Measurements from ENCODE around the gene CDC42BPA. TPM values are rescaled to one million over a fixed set of nuclear protein-coding genes. Genes with fewer than 3 reads are reported as not detected.

Gene CDC42BPA
- total and polyA plus RNA-seq, 9 of the 15 experiments (the other 6 are each of a cell fraction or from before 2014, with no cell fraction given) = 8.0 to 77.5 (median 52.1) TPM

DNA sequence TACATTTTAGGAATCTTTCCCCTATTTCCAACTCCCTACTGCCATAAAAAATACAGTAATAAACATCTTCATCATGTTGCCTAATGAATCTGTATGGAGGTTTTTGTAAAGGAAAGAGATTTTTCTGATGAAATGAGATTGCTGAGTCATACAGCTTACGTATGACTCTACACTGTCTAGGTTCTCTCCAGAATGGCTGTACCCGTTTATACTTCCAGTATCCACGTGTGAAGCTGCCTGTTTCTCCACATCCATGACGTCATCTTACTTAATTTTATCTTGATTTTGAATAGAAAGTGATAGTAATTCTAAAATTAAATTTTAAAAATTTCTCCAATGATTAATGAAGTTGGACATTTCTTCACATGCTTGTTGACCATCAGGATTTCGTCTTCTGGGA is 274.5 kb downstream of the CDC42BPA start (continued):
- TF ChIP-seq, protein P1, sequence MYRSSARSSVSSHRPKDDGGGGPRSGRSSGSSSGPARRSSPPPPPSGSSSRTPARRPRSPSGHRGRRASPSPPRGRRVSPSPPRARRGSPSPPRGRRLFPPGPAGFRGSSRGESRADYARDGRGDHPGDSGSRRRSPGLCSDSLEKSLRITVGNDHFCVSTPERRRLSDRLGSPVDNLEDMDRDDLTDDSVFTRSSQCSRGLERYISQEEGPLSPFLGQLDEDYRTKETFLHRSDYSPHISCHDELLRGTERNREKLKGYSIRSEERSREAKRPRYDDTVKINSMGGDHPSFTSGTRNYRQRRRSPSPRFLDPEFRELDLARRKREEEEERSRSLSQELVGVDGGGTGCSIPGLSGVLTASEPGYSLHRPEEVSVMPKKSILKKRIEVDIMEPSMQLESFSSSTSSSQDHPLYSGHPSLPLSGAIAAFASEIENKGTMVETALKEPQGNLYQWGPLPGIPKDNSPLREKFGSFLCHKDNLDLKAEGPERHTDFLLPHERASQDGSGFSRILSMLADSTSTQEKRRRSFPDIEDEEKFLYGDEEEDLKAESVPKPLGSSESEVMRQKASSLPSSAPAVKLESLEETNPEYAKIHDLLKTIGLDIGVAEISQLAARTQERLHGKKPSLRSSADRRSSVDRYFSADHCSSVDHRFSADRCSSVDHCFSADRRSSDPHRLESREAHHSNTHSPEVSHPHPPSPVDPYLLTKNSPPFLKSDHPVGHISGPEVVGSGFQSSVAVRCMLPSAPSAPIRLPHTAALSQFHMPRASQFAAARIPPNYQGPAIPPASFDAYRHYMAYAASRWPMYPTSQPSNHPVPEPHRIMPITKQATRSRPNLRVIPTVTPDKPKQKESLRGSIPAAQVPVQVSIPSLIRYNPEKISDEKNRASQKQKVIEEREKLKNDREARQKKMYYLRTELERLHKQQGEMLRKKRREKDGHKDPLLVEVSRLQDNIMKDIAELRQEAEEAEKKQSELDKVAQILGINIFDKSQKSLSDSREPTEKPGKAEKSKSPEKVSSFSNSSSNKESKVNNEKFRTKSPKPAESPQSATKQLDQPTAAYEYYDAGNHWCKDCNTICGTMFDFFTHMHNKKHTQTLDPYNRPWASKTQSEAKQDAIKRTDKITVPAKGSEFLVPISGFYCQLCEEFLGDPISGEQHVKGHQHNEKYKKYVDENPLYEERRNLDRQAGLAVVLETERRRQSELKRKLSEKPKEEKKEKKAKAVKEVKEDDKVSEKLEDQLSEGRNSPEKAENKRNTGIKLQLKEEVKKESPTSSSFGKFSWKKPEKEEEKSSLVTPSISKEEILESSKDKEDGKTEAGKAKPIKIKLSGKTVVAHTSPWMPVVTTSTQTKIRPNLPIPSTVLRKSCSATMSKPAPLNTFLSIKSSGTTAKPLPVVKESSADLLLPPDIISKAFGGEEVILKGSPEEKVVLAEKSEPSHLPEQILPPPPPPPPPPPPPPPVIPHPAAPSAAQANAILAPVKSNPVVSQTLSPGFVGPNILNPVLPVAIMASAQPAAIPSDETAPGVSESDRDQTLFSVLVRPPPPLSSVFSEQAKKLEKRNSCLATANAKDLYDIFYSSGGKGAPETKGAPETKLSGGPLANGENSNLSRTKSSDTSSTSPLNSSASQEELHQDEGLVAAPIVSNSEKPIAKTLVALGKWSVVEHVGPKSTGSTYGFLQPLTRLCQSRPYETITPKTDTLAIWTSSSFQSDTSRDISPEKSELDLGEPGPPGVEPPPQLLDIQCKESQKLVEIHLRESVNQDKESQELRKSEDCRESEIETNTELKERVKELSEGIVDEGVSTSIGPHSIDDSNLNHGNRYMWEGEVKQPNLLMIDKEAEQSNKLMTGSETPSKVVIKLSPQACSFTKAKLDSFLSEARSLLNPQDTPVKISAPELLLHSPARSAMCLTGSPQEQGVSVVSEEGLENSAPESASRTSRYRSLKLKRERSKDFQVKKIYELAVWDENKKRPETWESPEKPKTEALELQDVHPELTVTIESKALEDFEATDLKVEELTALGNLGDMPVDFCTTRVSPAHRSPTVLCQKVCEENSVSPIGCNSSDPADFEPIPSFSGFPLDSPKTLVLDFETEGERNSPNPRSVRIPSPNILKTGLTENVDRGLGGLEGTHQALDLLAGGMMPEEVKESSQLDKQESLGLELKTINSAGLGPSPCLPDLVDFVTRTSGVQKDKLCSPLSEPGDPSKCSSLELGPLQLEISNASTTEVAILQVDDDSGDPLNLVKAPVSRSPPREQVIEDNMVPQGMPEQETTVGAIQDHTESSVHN (IDR thresholded peaks at IDR 0.05; ENCODE audit: borderline replicate concordance in 1 of 2, low read depth in 1 of 2) = peak in 1 of 2 experiments; percentile 73; a peak in 1 of 4 replicates
- TF ChIP-seq SPI1 (IDR thresholded peaks at IDR 0.05; ENCODE audit: borderline replicate concordance, low read depth, low read length) (no peak), CXXC5 (CRISPR knock-in tag; IDR thresholded peaks at IDR 0.05) (no peak), TCF7L2 (IDR thresholded peaks at IDR 0.05; ENCODE audit: low read depth, low read length) (no peak), ZNF316 (IDR thresholded peaks at IDR 0.05) (peak; percentile 86), L3MBTL2 (IDR thresholded peaks at IDR 0.05) (no peak)
- TF ChIP-seq, protein P2, sequence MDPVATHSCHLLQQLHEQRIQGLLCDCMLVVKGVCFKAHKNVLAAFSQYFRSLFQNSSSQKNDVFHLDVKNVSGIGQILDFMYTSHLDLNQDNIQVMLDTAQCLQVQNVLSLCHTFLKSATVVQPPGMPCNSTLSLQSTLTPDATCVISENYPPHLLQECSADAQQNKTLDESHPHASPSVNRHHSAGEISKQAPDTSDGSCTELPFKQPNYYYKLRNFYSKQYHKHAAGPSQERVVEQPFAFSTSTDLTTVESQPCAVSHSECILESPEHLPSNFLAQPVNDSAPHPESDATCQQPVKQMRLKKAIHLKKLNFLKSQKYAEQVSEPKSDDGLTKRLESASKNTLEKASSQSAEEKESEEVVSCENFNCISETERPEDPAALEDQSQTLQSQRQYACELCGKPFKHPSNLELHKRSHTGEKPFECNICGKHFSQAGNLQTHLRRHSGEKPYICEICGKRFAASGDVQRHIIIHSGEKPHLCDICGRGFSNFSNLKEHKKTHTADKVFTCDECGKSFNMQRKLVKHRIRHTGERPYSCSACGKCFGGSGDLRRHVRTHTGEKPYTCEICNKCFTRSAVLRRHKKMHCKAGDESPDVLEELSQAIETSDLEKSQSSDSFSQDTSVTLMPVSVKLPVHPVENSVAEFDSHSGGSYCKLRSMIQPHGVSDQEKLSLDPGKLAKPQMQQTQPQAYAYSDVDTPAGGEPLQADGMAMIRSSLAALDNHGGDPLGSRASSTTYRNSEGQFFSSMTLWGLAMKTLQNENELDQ (CRISPR knock-in tag; IDR thresholded peaks at IDR 0.05; ENCODE audit: borderline replicate concordance) = no peak
- TF ChIP-seq, protein P3, sequence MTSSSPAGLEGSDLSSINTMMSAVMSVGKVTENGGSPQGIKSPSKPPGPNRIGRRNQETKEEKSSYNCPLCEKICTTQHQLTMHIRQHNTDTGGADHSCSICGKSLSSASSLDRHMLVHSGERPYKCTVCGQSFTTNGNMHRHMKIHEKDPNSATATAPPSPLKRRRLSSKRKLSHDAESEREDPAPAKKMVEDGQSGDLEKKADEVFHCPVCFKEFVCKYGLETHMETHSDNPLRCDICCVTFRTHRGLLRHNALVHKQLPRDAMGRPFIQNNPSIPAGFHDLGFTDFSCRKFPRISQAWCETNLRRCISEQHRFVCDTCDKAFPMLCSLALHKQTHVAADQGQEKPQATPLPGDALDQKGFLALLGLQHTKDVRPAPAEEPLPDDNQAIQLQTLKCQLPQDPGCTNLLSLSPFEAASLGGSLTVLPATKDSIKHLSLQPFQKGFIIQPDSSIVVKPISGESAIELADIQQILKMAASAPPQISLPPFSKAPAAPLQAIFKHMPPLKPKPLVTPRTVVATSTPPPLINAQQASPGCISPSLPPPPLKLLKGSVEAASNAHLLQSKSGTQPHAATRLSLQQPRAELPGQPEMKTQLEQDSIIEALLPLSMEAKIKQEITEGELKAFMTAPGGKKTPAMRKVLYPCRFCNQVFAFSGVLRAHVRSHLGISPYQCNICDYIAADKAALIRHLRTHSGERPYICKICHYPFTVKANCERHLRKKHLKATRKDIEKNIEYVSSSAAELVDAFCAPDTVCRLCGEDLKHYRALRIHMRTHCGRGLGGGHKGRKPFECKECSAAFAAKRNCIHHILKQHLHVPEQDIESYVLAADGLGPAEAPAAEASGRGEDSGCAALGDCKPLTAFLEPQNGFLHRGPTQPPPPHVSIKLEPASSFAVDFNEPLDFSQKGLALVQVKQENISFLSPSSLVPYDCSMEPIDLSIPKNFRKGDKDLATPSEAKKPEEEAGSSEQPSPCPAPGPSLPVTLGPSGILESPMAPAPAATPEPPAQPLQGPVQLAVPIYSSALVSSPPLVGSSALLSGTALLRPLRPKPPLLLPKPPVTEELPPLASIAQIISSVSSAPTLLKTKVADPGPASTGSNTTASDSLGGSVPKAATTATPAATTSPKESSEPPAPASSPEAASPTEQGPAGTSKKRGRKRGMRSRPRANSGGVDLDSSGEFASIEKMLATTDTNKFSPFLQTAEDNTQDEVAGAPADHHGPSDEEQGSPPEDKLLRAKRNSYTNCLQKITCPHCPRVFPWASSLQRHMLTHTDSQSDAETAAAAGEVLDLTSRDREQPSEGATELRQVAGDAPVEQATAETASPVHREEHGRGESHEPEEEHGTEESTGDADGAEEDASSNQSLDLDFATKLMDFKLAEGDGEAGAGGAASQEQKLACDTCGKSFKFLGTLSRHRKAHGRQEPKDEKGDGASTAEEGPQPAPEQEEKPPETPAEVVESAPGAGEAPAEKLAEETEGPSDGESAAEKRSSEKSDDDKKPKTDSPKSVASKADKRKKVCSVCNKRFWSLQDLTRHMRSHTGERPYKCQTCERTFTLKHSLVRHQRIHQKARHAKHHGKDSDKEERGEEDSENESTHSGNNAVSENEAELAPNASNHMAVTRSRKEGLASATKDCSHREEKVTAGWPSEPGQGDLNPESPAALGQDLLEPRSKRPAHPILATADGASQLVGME (CRISPR knock-in tag; IDR thresholded peaks at IDR 0.05) = no peak
- TF ChIP-seq, protein P4, sequence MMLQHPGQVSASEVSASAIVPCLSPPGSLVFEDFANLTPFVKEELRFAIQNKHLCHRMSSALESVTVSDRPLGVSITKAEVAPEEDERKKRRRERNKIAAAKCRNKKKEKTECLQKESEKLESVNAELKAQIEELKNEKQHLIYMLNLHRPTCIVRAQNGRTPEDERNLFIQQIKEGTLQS (IDR thresholded peaks at IDR 0.05) = peak; percentile 97
- TF ChIP-seq, protein P4 (CRISPR knock-in tag; conservative IDR thresholded peaks at IDR 0.05) = no peak
